ENCODE measurements around the gene MAZ.

The MAZ gene

GRCh38 chr16:29854520-29855100 lies 48.3 kb downstream of the MAZ start:
- H3K4me1 Mint-ChIP-seq = peaks cover 12% of the 10 kb centered on the region

DNA sequence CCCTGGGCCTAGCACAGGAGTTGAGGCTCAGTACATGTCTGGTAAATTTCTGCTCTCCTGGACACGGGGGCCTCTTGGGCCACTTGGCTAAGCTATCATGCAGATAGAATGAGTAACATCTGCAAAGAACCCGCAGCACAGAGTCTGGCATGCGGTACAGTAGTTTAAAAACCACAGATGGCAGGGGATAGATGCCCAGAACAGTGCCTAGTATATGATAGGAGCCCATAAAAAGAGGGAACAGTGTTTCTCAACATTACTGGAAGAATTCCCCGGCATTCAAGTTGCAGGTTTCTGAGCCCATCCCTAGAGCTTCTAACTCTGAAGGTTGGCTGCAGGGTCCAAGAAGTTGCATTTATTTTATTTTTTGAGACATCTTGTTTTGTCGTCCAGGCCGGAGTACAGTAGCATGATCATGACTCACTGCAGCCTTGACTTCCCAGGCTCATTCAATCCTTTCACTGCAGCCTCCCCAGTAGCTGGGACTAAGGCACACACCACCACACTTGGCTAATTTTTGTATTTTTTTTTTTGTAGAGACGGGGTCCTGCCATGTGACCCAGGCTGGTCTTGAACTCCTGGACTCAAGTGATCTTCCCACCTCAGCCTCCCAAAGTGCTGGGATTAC lies 50.9 kb downstream of the MAZ start:
- DNase-seq = no peak
- no peaks in the 10 kb centered on the region for H3K9me3 Mint-ChIP-seq

More at GRCh38 chr16:29854520-29855100, 48.3 kb downstream of the MAZ start:
- no peaks in the 10 kb centered on the region for H3K9me3 Mint-ChIP-seq
- peaks cover 15% of the 10 kb centered on the region for H3K36me3 Mint-ChIP-seq (ENCODE audit: low read depth)
- no peak overlapping the region for H3K4me3 Mint-ChIP-seq
- DNase-seq = no peak
- TF ChIP-seq, protein P1, sequence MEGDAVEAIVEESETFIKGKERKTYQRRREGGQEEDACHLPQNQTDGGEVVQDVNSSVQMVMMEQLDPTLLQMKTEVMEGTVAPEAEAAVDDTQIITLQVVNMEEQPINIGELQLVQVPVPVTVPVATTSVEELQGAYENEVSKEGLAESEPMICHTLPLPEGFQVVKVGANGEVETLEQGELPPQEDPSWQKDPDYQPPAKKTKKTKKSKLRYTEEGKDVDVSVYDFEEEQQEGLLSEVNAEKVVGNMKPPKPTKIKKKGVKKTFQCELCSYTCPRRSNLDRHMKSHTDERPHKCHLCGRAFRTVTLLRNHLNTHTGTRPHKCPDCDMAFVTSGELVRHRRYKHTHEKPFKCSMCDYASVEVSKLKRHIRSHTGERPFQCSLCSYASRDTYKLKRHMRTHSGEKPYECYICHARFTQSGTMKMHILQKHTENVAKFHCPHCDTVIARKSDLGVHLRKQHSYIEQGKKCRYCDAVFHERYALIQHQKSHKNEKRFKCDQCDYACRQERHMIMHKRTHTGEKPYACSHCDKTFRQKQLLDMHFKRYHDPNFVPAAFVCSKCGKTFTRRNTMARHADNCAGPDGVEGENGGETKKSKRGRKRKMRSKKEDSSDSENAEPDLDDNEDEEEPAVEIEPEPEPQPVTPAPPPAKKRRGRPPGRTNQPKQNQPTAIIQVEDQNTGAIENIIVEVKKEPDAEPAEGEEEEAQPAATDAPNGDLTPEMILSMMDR (IDR thresholded peaks at IDR 0.05) = no peak
- no peak overlapping the region for H3K27ac Mint-ChIP-seq
- H3K27me3 Mint-ChIP-seq (ENCODE audit: low read depth, poor library complexity) = peaks cover 32% of the 10 kb centered on the region

DNA sequence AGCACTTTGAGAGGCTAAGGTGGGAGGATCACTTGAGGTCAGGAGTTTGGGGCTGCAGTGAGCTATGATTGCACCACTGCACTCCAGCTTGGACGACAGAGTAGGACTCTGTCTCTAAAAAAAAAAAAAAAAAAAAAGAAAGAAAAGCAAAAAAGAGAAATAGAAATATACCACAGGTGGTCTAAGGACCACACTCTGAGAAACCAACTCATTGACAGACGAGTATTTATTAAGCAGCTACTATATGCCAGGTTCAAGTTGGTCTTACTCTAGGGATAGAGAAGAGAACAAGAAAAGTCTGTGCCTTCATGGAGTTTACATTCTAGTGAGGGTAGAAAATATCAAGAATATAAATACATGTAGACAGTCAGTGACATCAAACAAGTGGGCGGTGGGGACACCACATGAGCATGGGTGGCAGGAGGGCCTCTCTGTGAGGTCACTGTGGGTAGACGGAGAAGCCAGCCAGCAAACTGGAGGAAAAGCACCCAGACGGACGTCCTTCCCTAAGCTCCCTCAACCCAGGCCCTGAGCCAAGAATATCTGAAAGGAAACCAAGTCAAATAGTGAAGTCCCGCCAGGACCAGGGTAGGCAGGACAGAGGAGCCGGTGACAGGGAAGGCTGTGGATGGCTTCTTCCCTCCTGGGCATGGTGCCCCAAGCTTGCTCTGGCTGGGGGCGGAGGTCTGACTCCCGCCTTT lies 52.0 kb downstream of the MAZ start:
- TF ChIP-seq, protein P1 (IDR thresholded peaks at IDR 0.05) = no peak
- Mint-ChIP-seq H3K27ac (peak overlapping the region; percentile 40), H3K27me3 (ENCODE audit: low read depth, poor library complexity) (peaks cover 22% of the 10 kb centered on the region), H3K4me1 (peaks cover 26% of the 10 kb centered on the region), H3K36me3 (ENCODE audit: low read depth) (peaks cover 26% of the 10 kb centered on the region), H3K4me3 (no peak overlapping the region), H3K9me3 (no peaks in the 10 kb centered on the region)
- no peak for DNase-seq

More for the DNA sequence above, 50.9 kb downstream of the MAZ start:
- Mint-ChIP-seq H3K27ac (peak overlapping the region; percentile 83), H3K4me1 (peaks cover 22% of the 10 kb centered on the region), H3K4me3 (no peak overlapping the region), H3K36me3 (ENCODE audit: low read depth) (peaks cover 26% of the 10 kb centered on the region), H3K27me3 (ENCODE audit: low read depth, poor library complexity) (peaks cover 25% of the 10 kb centered on the region)
- TF ChIP-seq, protein P1 (IDR thresholded peaks at IDR 0.05) = no peak

- H3K27ac Mint-ChIP-seq = no peak overlapping the region
- H3K27me3 Mint-ChIP-seq (ENCODE audit: low read depth, poor library complexity) = peaks cover 16% of the 10 kb centered on the region
Measured at GRCh38 chr16:29858974-29859373, 52.6 kb downstream of the MAZ start.

DNA sequence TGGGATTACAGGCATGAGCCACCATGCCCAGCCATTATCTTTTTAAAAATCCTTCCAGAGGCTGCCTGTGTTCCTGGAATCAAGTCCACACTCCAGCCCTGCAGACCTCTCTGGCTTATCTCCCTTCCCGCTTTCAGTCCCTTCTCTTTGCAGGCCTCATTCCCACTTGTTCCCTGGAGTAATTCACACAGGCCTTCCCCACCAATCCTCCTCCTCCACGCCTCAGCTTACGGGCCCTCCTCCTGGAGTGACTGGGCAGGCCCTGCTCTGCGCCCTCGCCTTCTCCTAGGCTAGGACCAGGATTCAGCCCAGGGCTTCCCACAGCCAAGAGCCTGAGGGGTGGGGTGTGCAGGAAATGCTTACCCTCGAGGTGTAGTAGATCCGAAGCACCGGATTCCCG lies 53.9 kb downstream of the MAZ start:
- H3K4me3 Mint-ChIP-seq = no peak overlapping the region
- TF ChIP-seq, protein P1 (IDR thresholded peaks at IDR 0.05) = no peak
- no peak for DNase-seq
- H3K27me3 Mint-ChIP-seq (ENCODE audit: low read depth, poor library complexity) = peaks cover 15% of the 10 kb centered on the region
- peaks cover 31% of the 10 kb centered on the region for H3K4me1 Mint-ChIP-seq
- H3K27ac Mint-ChIP-seq = peak overlapping the region; percentile 26
- peaks cover 26% of the 10 kb centered on the region for H3K36me3 Mint-ChIP-seq (ENCODE audit: low read depth)
- H3K9me3 Mint-ChIP-seq = no peaks in the 10 kb centered on the region

More at GRCh38 chr16:29858974-29859373, 52.6 kb downstream of the MAZ start:
- DNase-seq = no peak
- Mint-ChIP-seq H3K9me3 (no peaks in the 10 kb centered on the region), H3K4me3 (no peak overlapping the region), H3K4me1 (peaks cover 31% of the 10 kb centered on the region), H3K36me3 (ENCODE audit: low read depth) (peaks cover 26% of the 10 kb centered on the region)
- TF ChIP-seq, protein P1 (IDR thresholded peaks at IDR 0.05) = no peak

All from nephron progenitor cell (in vitro differentiated cells).